ENCODE measurements around the gene ZBTB16.

- TF ChIP-seq, protein P1, sequence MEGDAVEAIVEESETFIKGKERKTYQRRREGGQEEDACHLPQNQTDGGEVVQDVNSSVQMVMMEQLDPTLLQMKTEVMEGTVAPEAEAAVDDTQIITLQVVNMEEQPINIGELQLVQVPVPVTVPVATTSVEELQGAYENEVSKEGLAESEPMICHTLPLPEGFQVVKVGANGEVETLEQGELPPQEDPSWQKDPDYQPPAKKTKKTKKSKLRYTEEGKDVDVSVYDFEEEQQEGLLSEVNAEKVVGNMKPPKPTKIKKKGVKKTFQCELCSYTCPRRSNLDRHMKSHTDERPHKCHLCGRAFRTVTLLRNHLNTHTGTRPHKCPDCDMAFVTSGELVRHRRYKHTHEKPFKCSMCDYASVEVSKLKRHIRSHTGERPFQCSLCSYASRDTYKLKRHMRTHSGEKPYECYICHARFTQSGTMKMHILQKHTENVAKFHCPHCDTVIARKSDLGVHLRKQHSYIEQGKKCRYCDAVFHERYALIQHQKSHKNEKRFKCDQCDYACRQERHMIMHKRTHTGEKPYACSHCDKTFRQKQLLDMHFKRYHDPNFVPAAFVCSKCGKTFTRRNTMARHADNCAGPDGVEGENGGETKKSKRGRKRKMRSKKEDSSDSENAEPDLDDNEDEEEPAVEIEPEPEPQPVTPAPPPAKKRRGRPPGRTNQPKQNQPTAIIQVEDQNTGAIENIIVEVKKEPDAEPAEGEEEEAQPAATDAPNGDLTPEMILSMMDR (IDR thresholded peaks at IDR 0.05), result no peak
- peak; percentile 70 for TF ChIP-seq EZH2 (IDR thresholded peaks at IDR 0.05)
Measured at GRCh38 chr11:114060392-114061047, 1.0 kb downstream of the ZBTB16 start.

All from neural progenitor cell (in vitro differentiated cells).